ENCODE measurements around the gene SLC22A17. TPM values are rescaled to one million over a fixed set of nuclear protein-coding genes. Genes with fewer than 3 reads are reported as not detected.
A peak's percentile ranks its signal among the peaks of the same experiment; 100 is the strongest.

The SLC22A17 gene
- total and polyA plus RNA-seq, 9 of the 15 experiments (the other 6 are each of a cell fraction or from before 2014, with no cell fraction given) = 0.07 to 0.09 TPM; not detected in 7

DNA sequence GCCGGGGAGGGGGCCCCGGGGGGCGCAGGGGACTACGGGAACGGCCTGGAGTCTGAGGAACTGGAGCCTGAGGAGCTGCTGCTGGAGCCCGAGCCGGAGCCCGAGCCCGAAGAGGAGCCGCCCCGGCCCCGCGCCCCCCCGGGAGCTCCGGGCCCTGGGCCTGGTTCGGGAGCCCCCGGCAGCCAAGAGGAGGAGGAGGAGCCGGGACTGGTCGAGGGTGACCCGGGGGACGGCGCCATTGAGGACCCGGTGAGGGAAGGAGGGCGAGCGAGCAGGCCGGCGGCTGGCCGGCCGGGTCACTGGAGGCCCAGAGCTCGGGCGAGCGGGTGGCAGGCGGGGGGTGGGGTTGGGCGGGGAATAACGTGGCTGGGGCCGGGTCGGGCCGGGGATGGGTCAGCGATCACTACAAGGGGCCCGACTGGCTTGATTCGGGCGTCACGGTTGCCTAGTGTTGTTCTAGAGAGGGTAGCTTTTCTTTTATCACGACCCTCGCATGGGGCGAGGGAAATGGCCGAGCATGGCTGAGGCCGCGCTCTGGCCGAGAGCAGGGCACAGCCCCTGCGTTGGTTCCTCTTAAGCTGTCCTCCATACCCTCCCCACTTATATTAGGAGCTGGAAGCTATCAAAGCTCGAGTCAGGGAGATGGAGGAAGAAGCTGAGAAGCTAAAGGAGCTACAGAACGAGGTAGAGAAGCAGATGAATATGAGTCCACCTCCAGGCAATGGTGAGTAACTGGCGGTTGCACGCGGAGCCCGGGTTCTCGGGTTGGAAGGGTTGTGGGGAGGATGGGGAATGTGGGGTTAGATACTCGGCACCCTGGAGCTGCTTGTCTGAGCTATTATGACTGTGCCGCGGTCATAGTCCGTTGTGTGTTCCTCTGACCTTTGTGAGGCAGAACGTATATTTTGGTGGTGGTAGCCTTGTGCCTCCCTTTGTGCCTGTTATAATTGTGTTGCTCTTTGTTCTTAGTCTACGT, 30.8 kb downstream of the SLC22A17 start (continued):
- TF ChIP-seq, protein P1, sequence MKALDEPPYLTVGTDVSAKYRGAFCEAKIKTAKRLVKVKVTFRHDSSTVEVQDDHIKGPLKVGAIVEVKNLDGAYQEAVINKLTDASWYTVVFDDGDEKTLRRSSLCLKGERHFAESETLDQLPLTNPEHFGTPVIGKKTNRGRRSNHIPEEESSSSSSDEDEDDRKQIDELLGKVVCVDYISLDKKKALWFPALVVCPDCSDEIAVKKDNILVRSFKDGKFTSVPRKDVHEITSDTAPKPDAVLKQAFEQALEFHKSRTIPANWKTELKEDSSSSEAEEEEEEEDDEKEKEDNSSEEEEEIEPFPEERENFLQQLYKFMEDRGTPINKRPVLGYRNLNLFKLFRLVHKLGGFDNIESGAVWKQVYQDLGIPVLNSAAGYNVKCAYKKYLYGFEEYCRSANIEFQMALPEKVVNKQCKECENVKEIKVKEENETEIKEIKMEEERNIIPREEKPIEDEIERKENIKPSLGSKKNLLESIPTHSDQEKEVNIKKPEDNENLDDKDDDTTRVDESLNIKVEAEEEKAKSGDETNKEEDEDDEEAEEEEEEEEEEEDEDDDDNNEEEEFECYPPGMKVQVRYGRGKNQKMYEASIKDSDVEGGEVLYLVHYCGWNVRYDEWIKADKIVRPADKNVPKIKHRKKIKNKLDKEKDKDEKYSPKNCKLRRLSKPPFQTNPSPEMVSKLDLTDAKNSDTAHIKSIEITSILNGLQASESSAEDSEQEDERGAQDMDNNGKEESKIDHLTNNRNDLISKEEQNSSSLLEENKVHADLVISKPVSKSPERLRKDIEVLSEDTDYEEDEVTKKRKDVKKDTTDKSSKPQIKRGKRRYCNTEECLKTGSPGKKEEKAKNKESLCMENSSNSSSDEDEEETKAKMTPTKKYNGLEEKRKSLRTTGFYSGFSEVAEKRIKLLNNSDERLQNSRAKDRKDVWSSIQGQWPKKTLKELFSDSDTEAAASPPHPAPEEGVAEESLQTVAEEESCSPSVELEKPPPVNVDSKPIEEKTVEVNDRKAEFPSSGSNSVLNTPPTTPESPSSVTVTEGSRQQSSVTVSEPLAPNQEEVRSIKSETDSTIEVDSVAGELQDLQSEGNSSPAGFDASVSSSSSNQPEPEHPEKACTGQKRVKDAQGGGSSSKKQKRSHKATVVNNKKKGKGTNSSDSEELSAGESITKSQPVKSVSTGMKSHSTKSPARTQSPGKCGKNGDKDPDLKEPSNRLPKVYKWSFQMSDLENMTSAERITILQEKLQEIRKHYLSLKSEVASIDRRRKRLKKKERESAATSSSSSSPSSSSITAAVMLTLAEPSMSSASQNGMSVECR (CRISPR knock-in tag; IDR thresholded peaks at IDR 0.05) = peak; percentile 60
- TF ChIP-seq MLLT1 (IDR thresholded peaks at IDR 0.05) = 0 out of 4 replicates have a peak, but pooled peaks have one; percentile 15 to 46
- TF ChIP-seq POLR2G (IDR thresholded peaks at IDR 0.05; ENCODE audit: low read depth, low read length) = peak; percentile 80
- TF ChIP-seq, protein P2, sequence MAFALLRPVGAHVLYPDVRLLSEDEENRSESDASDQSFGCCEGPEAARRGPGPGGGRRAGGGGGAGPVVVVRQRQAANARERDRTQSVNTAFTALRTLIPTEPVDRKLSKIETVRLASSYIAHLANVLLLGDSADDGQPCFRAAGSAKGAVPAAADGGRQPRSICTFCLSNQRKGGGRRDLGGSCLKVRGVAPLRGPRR (CRISPR knock-in tag; IDR thresholded peaks at IDR 0.05) = no peak
- TF ChIP-seq TBP (optimal IDR thresholded peaks at IDR 0.05; ENCODE audit: low read depth, low read length) = peak; percentile 36
- TF ChIP-seq L3MBTL2 (IDR thresholded peaks at IDR 0.05) = peak; percentile 21; the same call in 1 of the 2 replicates
- no peak for TF ChIP-seq ZNF217 (CRISPR knock-in tag; IDR thresholded peaks at IDR 0.05)
- TF ChIP-seq TBL1XR1 (IDR thresholded peaks at IDR 0.05; ENCODE audit: low read length in 2 of 2) = no peak
- peak; percentile 67 for TF ChIP-seq RBBP5 (IDR thresholded peaks at IDR 0.05; ENCODE audit: borderline replicate concordance, insufficient read depth, low read length, poor library complexity, severe bottlenecking)
- no peak for TF ChIP-seq STAT5A (IDR thresholded peaks at IDR 0.05; ENCODE audit: borderline replicate concordance, low read length)
- no peak for TF ChIP-seq IFI16 (CRISPR knock-in tag; IDR thresholded peaks at IDR 0.05)
- peak; percentile 49; the same call in 1 of the 2 replicates for TF ChIP-seq MAX (CRISPR knock-in tag; IDR thresholded peaks at IDR 0.05)
- TF ChIP-seq MNT (conservative IDR thresholded peaks at IDR 0.05) = peak in 1 of 2 experiments; percentile 15; a peak in 1 of 4 replicates
- TF ChIP-seq SMAD4 (CRISPR knock-in tag; conservative IDR thresholded peaks at IDR 0.05) = no peak
- TF ChIP-seq CGGBP1 (CRISPR knock-in tag; IDR thresholded peaks at IDR 0.05) = no peak; the same call in 1 of the 2 replicates
- peak; percentile 46; the same call in 1 of the 2 replicates for TF ChIP-seq ZNF263 (CRISPR knock-in tag; IDR thresholded peaks at IDR 0.05; ENCODE audit: borderline replicate concordance)
